HG03469 (cell line): ENCODE data around the gene NXT2.
"Not testable (repeated sequence)": the region's sequence is repeated elsewhere in the genome, so short reads cannot be mapped to it uniquely, and the experiment has no call there.

ENCODE experiments used
- ATAC-seq: cut with Tn5 transposase; IDR thresholded peaks from one replicate; pipeline ENCODE4 v1.9.1; 2021; ENCODE audit warnings: mild to moderate bottlenecking, moderate library complexity, moderate number of reproducible peaks; ENCODE audit not compliant: unreplicated experiment

Gene NXT2

GRCh38 chrX:109536439-109537323 lies at the start of gene NXT2:
NXT2 (plus strand) TSS chrX:109536844; CDS start chrX:109537007, 163 bp downstream.
- ATAC-seq: peak; percentile 87

- no peak for ATAC-seq
These were observed 49.0 kb upstream of the NXT2 start for GRCh38 chrX:109487640-109488039.

- no peak for ATAC-seq
These were observed 47.5 kb upstream of the NXT2 start for GRCh38 chrX:109489174-109489573.

- no peak for ATAC-seq
These were observed 38.2 kb upstream of the NXT2 start for GRCh38 chrX:109498434-109498833.

- no peak for ATAC-seq
These were observed 35.5 kb upstream of the NXT2 start for GRCh38 chrX:109501176-109501575.

GRCh38 chrX:109508915-109509314 lies 27.7 kb upstream of the NXT2 start:
- no peak for ATAC-seq

GRCh38 chrX:109511113-109511512 lies 25.5 kb upstream of the NXT2 start:
- ATAC-seq: peak; percentile 64

- no peak for ATAC-seq
These were observed 17.6 kb upstream of the NXT2 start for GRCh38 chrX:109519001-109519400.

- peak; percentile 27 for ATAC-seq
These were observed 3.6 kb upstream of the NXT2 start for GRCh38 chrX:109533005-109533404.

- no peak for ATAC-seq
These were observed 3.0 kb upstream of the NXT2 start for GRCh38 chrX:109533631-109534030.

GRCh38 chrX:109534933-109535332 lies 1.7 kb upstream of the NXT2 start:
- ATAC-seq: no peak

GRCh38 chrX:109535578-109535977 lies 1.1 kb upstream of the NXT2 start:
- no peak for ATAC-seq

- no peak for ATAC-seq
These were observed 651 bp downstream of the NXT2 start for GRCh38 chrX:109537324-109537665.

- ATAC-seq: not testable (repeated sequence)
These were observed 2.4 kb downstream of the NXT2 start for GRCh38 chrX:109539007-109539406.

- no peak for ATAC-seq
These were observed 17.2 kb downstream of the NXT2 start for GRCh38 chrX:109553862-109554261.

GRCh38 chrX:109576083-109576482 lies 39.4 kb downstream of the NXT2 start:
- not testable (repeated sequence) for ATAC-seq

- ATAC-seq: no peak
These were observed 40.4 kb downstream of the NXT2 start for GRCh38 chrX:109577055-109577454.

- ATAC-seq: no peak
These were observed 42.3 kb downstream of the NXT2 start for GRCh38 chrX:109578916-109579315.

GRCh38 chrX:109585488-109585887 lies 48.8 kb downstream of the NXT2 start:
- ATAC-seq: no peak

GRCh38 chrX:109590176-109590575 lies 53.5 kb downstream of the NXT2 start:
- no peak for ATAC-seq
